HEK293T (cell line): ENCODE results near the gene SPINK4.

Source experiments
- ARNT ChIP-seq: fragments of 450-650 bp; IDR thresholded peaks from 2 replicates; pipeline ENCODE4 v1.6.1; 2017; ENCODE audit warnings: mild to moderate bottlenecking
- BHLHE40 ChIP-seq: fragments of 450-650 bp; IDR thresholded peaks from 2 replicates; pipeline ENCODE4 v1.6.1; 2016; ENCODE audit warnings: mild to moderate bottlenecking, moderate library complexity, borderline replicate concordance
- ELF4 ChIP-seq: fragments of 450-650 bp; IDR thresholded peaks from 2 replicates; pipeline ENCODE4 v1.6.1; 2017; ENCODE audit warnings: antibody characterized with exemption
- FOXA1 ChIP-seq: fragments of 450-650 bp; IDR thresholded peaks from 2 replicates; pipeline ENCODE4 v1.6.1; 2016; ENCODE audit warnings: mild to moderate bottlenecking
- FOXM1 ChIP-seq: fragments of 450-650 bp; IDR thresholded peaks from 2 replicates; pipeline ENCODE4 v1.6.1; 2017; ENCODE audit warnings: mild to moderate bottlenecking, borderline replicate concordance
- HDGF ChIP-seq: fragments of 450-650 bp; IDR thresholded peaks from 2 replicates; pipeline ENCODE4 v1.6.1; 2017; ENCODE audit warnings: antibody characterized with exemption, borderline replicate concordance
- LEF1 ChIP-seq: fragments of 450-650 bp; IDR thresholded peaks from 2 replicates; pipeline ENCODE4 v1.6.1; 2017; ENCODE audit warnings: mild to moderate bottlenecking, borderline replicate concordance
- NFRKB ChIP-seq: fragments of 450-650 bp; IDR thresholded peaks from 2 replicates; pipeline ENCODE4 v1.6.1; 2016; ENCODE audit warnings: mild to moderate bottlenecking, moderate library complexity
- SP1 ChIP-seq: fragments of 450-650 bp; IDR thresholded peaks from 2 replicates; pipeline ENCODE4 v1.6.1; 2017
- SUZ12 ChIP-seq: fragments of 450-650 bp; IDR thresholded peaks from 2 replicates; pipeline ENCODE4 v1.6.1; 2016; ENCODE audit warnings: mild to moderate bottlenecking
- TARDBP ChIP-seq: fragments of 450-650 bp; IDR thresholded peaks from 2 replicates; pipeline ENCODE4 v1.6.1; 2016
- ZNF384 ChIP-seq: fragments of 450-650 bp; IDR thresholded peaks from 2 replicates; pipeline ENCODE4 v1.6.1; 2016

- no peak for TF ChIP-seq BHLHE40
- no peak for TF ChIP-seq ARNT
- no peak for TF ChIP-seq ELF4
- TF ChIP-seq FOXA1 = no peak
- TF ChIP-seq SUZ12 = no peak
- TF ChIP-seq TARDBP = no peak
- no peak for TF ChIP-seq LEF1
- no peak for TF ChIP-seq SP1
- no peak for TF ChIP-seq FOXM1
- TF ChIP-seq ZNF384 = no peak
- no peak for TF ChIP-seq HDGF
- no peak for TF ChIP-seq NFRKB
Measured at GRCh38 chr9:33295571-33295970, 55.6 kb downstream of the SPINK4 start.
